ENCODE measurements around the gene YPEL1.

- no peak for TF ChIP-seq MAX (IDR thresholded peaks at IDR 0.05)
- TF ChIP-seq TEAD4 (IDR thresholded peaks at IDR 0.05): no peak
- TF ChIP-seq FOXM1 (IDR thresholded peaks at IDR 0.05; ENCODE audit: borderline replicate concordance, low read depth): no peak
- TF ChIP-seq EP300 (IDR thresholded peaks at IDR 0.05; ENCODE audit: borderline replicate concordance): no peak
- TF ChIP-seq YY1 (IDR thresholded peaks at IDR 0.05; ENCODE audit: low read depth): no peak
- TF ChIP-seq TAF1 (IDR thresholded peaks at IDR 0.05; ENCODE audit: low read depth): no peak
- no peak for TF ChIP-seq RAD21 (IDR thresholded peaks at IDR 0.05; ENCODE audit: low read depth)
These were observed 27.9 kb downstream of the YPEL1 start for GRCh38 chr22:21707677-21708076.

Data from Ishikawa (cell line).